Activated CD4-positive, alpha-beta T cell treated with anti-CD3 and anti-CD28 coated beads for 36 hours (primary cell): Measurements from ENCODE around the gene LPP. TPM values are rescaled to one million over a fixed set of nuclear protein-coding genes. Genes with fewer than 3 reads are reported as not detected.

Experiments used
- ATAC-seq: fragments of 200-7000 bp; cut with Tn5 transposase; one replicate; pipeline ENCODE4 v1.10.0; 2021; ENCODE audit warnings: mild to moderate bottlenecking, moderate library complexity
- CTCF ChIA-PET: fragments of 350-600 bp; sonication (Branson Sonifier 250); formaldehyde crosslinking; loops from one replicate; lab custom pipeline; 2021; ENCODE audit warnings: antibody characterized with exemption; lab: Charles Lee
- POLR2A ChIA-PET: fragments of 350-600 bp; sonication (Branson Sonifier 250); formaldehyde crosslinking; loops from one replicate; lab custom pipeline; 2021; ENCODE audit warnings: antibody characterized with exemption, inconsistent platforms; lab: Charles Lee
- DNase-seq: peaks from one replicate; pipeline ENCODE4 v3.0.0-alpha.2; 2020
- H3K27ac Mint-ChIP-seq: one replicate; pipeline ENCODE4 v1.8.0; 2021; ENCODE audit warnings: mixed read lengths
- H3K27me3 Mint-ChIP-seq: one replicate; pipeline ENCODE4 v1.8.0; 2021; ENCODE audit warnings: mixed read lengths
- H3K36me3 Mint-ChIP-seq: one replicate; pipeline ENCODE4 v1.8.0; 2021; ENCODE audit warnings: low read depth, mixed read lengths
- H3K4me1 Mint-ChIP-seq: one replicate; pipeline ENCODE4 v1.8.0; 2021; ENCODE audit warnings: mixed read lengths
- H3K4me3 Mint-ChIP-seq: one replicate; pipeline ENCODE4 v1.8.0; 2021; ENCODE audit warnings: mild to moderate bottlenecking, moderate library complexity, mixed read lengths
- H3K9me3 Mint-ChIP-seq: one replicate; pipeline ENCODE4 v1.8.0; 2021; ENCODE audit warnings: low read depth, mixed read lengths
- intact Hi-C, 2 experiments: fragments of 100-400 bp; cut with DNase I in 1 of 2; cut with micrococcal nuclease in 1 of 2; formaldehyde crosslinking; loops; one replicate each; pipeline versions ENCODE4 v1.14.2 to v1.15.1; 2022 to 2024; cut with DNase I, micrococcal nuclease
- total RNA-seq, 2 experiments: library from RNA; stranded (reverse); gene quantifications; one replicate each; pipeline ENCODE4 v1.2.3, GENCODE V29; 2021

The LPP gene
- total RNA-seq, 2 experiments from 2014 or later = 34.7 to 40.6 TPM

- no peak for DNase-seq
- Mint-ChIP-seq H3K4me1 (peaks cover 12% of the 10 kb centered on the region), H3K27ac (no peak overlapping the region), H3K36me3 (peaks cover 12% of the 10 kb centered on the region), H3K27me3 (no peaks in the 10 kb centered on the region), H3K9me3 (no peaks in the 10 kb centered on the region), H3K4me3 (no peak overlapping the region)
- ChIA-PET POLR2A (no interaction called here), CTCF (interaction anchor here (1.1 to 1.4 kb wide), 2 partner anchors 21 to 118 kb away, joined by 3 to 4 read pairs; no protein-coding TSS in a partner anchor)
- intact Hi-C loops = no loop called here
- ATAC-seq = no peak
Measured at GRCh38 chr3:188196232-188196990, 42.5 kb downstream of the LPP start.

- ChIA-PET POLR2A (interaction anchor here (1.1 kb wide), 1 partner anchor 457 kb away, joined by 3 read pairs; no protein-coding TSS in a partner anchor), CTCF (interaction anchor here (1.2 to 1.4 kb wide), 3 partner anchors 9 to 120 kb away, joined by 3 to 5 read pairs (median 4); no protein-coding TSS in a partner anchor)
- ATAC-seq = peak; percentile 17
- Mint-ChIP-seq H3K27ac (no peak overlapping the region), H3K4me1 (peaks cover 12% of the 10 kb centered on the region), H3K36me3 (peaks cover 7% of the 10 kb centered on the region), H3K9me3 (no peaks in the 10 kb centered on the region), H3K4me3 (no peak overlapping the region), H3K27me3 (no peaks in the 10 kb centered on the region)
- no peak for DNase-seq
- intact Hi-C loops = no loop called here
Measured at GRCh38 chr3:188197388-188197847, 43.5 kb downstream of the LPP start.

- Mint-ChIP-seq H3K9me3 (no peaks in the 10 kb centered on the region), H3K36me3 (peaks cover 6% of the 10 kb centered on the region)
Measured at GRCh38 chr3:188198001-188198400, 44.0 kb downstream of the LPP start.

GRCh38 chr3:188198760-188199327, 44.9 kb downstream of the LPP start:
- H3K4me1 Mint-ChIP-seq = peaks cover 16% of the 10 kb centered on the region
- H3K27ac Mint-ChIP-seq = no peak overlapping the region
- POLR2A ChIA-PET = no interaction called here
- intact Hi-C loops = no loop called here
- ATAC-seq (no peak), DNase-seq (no peak)
- no peaks in the 10 kb centered on the region for H3K27me3 Mint-ChIP-seq
- peaks cover 6% of the 10 kb centered on the region for H3K36me3 Mint-ChIP-seq
- CTCF ChIA-PET = interaction anchor here (1.2 to 1.3 kb wide), 2 partner anchors 23 to 456 kb away, joined by 3 read pairs; no protein-coding TSS in a partner anchor
- H3K9me3 Mint-ChIP-seq = no peaks in the 10 kb centered on the region
- H3K4me3 Mint-ChIP-seq = no peak overlapping the region

More at GRCh38 chr3:188198001-188198400, 44.0 kb downstream of the LPP start:
- DNase-seq = no peak
- ATAC-seq = no peak
- Mint-ChIP-seq H3K27ac (no peak overlapping the region), H3K4me3 (no peak overlapping the region), H3K4me1 (peaks cover 16% of the 10 kb centered on the region), H3K27me3 (no peaks in the 10 kb centered on the region)
- intact Hi-C loops = no loop called here
- ChIA-PET CTCF (interaction anchor here (1.2 to 1.4 kb wide), 4 partner anchors 9 to 455 kb away, joined by 3 to 5 read pairs (median 4); no protein-coding TSS in a partner anchor), POLR2A (interaction anchor here (1.1 kb wide), 1 partner anchor 457 kb away, joined by 3 read pairs; no protein-coding TSS in a partner anchor)

- POLR2A ChIA-PET = no interaction called here
- intact Hi-C loops = no loop called here
- no peak overlapping the region for H3K27ac Mint-ChIP-seq
Measured at GRCh38 chr3:188199386-188199785, 45.4 kb downstream of the LPP start.

GRCh38 chr3:188200481-188200880, 46.5 kb downstream of the LPP start:
- DNase-seq (no peak), ATAC-seq (no peak)
- CTCF ChIA-PET = interaction anchor here (0.9 to 1.0 kb wide), 2 partner anchors 10 to 60 kb away, joined by 3 to 4 read pairs; no protein-coding TSS in a partner anchor
- H3K27me3 Mint-ChIP-seq = no peaks in the 10 kb centered on the region
- POLR2A ChIA-PET = no interaction called here
- H3K4me3 Mint-ChIP-seq = no peak overlapping the region
- peaks cover 13% of the 10 kb centered on the region for H3K4me1 Mint-ChIP-seq
- no peak overlapping the region for H3K27ac Mint-ChIP-seq
- intact Hi-C loops = no loop called here
- H3K36me3 Mint-ChIP-seq = peaks cover 10% of the 10 kb centered on the region
- no peaks in the 10 kb centered on the region for H3K9me3 Mint-ChIP-seq

More at GRCh38 chr3:188199386-188199785, 45.4 kb downstream of the LPP start:
- DNase-seq = no peak
- H3K27me3 Mint-ChIP-seq = no peaks in the 10 kb centered on the region
- no peak for ATAC-seq
- peaks cover 14% of the 10 kb centered on the region for H3K4me1 Mint-ChIP-seq
- no peaks in the 10 kb centered on the region for H3K9me3 Mint-ChIP-seq
- no peak overlapping the region for H3K4me3 Mint-ChIP-seq
- H3K36me3 Mint-ChIP-seq = peaks cover 10% of the 10 kb centered on the region
- CTCF ChIA-PET = interaction anchor here (1.0 kb wide), 1 partner anchor 11 kb away, joined by 4 read pairs; no protein-coding TSS in a partner anchor

- H3K27ac Mint-ChIP-seq = no peak overlapping the region
- POLR2A ChIA-PET = no interaction called here
- intact Hi-C loops = no loop called here
Measured at GRCh38 chr3:188202358-188203138, 48.6 kb downstream of the LPP start.

GRCh38 chr3:188204526-188204925, 50.6 kb downstream of the LPP start:
- Mint-ChIP-seq H3K9me3 (no peaks in the 10 kb centered on the region), H3K36me3 (peaks cover 19% of the 10 kb centered on the region), H3K27ac (no peak overlapping the region), H3K4me3 (no peak overlapping the region), H3K4me1 (peaks cover 7% of the 10 kb centered on the region), H3K27me3 (no peaks in the 10 kb centered on the region)
- intact Hi-C loops = no loop called here
- ATAC-seq (no peak), DNase-seq (no peak)
- ChIA-PET POLR2A (no interaction called here), CTCF (interaction anchor here (0.7 to 1.9 kb wide), 4 partner anchors 18 to 466 kb away, joined by 3 to 7 read pairs (median 4); no protein-coding TSS in a partner anchor)

More at GRCh38 chr3:188202358-188203138, 48.6 kb downstream of the LPP start:
- DNase-seq (peak; percentile 59), ATAC-seq (peak; percentile 68)
- peaks cover 8% of the 10 kb centered on the region for H3K36me3 Mint-ChIP-seq
- peaks cover 7% of the 10 kb centered on the region for H3K4me1 Mint-ChIP-seq
- CTCF ChIA-PET = interaction anchor here (0.6 to 2.3 kb wide), 6 partner anchors 20 to 587 kb away, joined by 3 to 7 read pairs (median 3); no protein-coding TSS in a partner anchor
- no peak overlapping the region for H3K4me3 Mint-ChIP-seq
- H3K27me3 Mint-ChIP-seq = no peaks in the 10 kb centered on the region
- H3K9me3 Mint-ChIP-seq = no peaks in the 10 kb centered on the region

GRCh38 chr3:188205992-188206416, 52.0 kb downstream of the LPP start:
- H3K4me1 Mint-ChIP-seq = peaks cover 7% of the 10 kb centered on the region
- no peak overlapping the region for H3K4me3 Mint-ChIP-seq
- no peak overlapping the region for H3K27ac Mint-ChIP-seq
- no peaks in the 10 kb centered on the region for H3K27me3 Mint-ChIP-seq
- ChIA-PET POLR2A (no interaction called here), CTCF (interaction anchor here (0.7 to 2.0 kb wide), 7 partner anchors 8 to 117 kb away, joined by 3 to 6 read pairs (median 3); no protein-coding TSS in a partner anchor)
- intact Hi-C loops = no loop called here
- no peak for DNase-seq
- peaks cover 24% of the 10 kb centered on the region for H3K36me3 Mint-ChIP-seq
- no peaks in the 10 kb centered on the region for H3K9me3 Mint-ChIP-seq
- ATAC-seq = no peak

- H3K4me3 Mint-ChIP-seq = no peak overlapping the region
- ChIA-PET POLR2A (no interaction called here), CTCF (interaction anchor here (0.8 to 2.0 kb wide), 2 partner anchors 9 to 96 kb away, joined by 3 to 5 read pairs; no protein-coding TSS in a partner anchor)
- peaks cover 24% of the 10 kb centered on the region for H3K36me3 Mint-ChIP-seq
- H3K27ac Mint-ChIP-seq = no peak overlapping the region
- no peak for DNase-seq
- no peak for ATAC-seq
- peaks cover 7% of the 10 kb centered on the region for H3K4me1 Mint-ChIP-seq
- H3K27me3 Mint-ChIP-seq = no peaks in the 10 kb centered on the region
- intact Hi-C loops = no loop called here
- H3K9me3 Mint-ChIP-seq = no peaks in the 10 kb centered on the region
Measured at GRCh38 chr3:188206787-188207186, 52.8 kb downstream of the LPP start.
